HepG2 (cell line): ENCODE data around the gene DELE1. TPM values are rescaled to one million over a fixed set of nuclear protein-coding genes. Genes with fewer than 3 reads are reported as not detected.
A peak's percentile ranks its signal among the peaks of the same experiment; 100 is the strongest.

Experiments used
- ASH2L ChIP-seq: fragments of 300-600, 200-600 bp; sonication (generic); IDR thresholded peaks from 2 replicates; pipeline ENCODE4 v1.7.0; 2017; ENCODE audit warnings: low read depth, mild to moderate bottlenecking, moderate library complexity, mixed read lengths, low read length; ENCODE audit not compliant: insufficient read length
- ATM ChIP-seq: fragments of 450-650 bp; IDR thresholded peaks from 2 replicates; pipeline ENCODE4 v1.7.1; 2017; ENCODE audit warnings: mild to moderate bottlenecking, borderline replicate concordance
- FOXP4 ChIP-seq: sonication (generic); formaldehyde crosslinking; IDR thresholded peaks from 2 replicates; pipeline ENCODE4 v1.4.0; 2020; ENCODE audit warnings: missing genetic modification reagents
- GPBP1L1 ChIP-seq: sonication (generic); formaldehyde crosslinking; IDR thresholded peaks from 2 replicates; pipeline ENCODE4 v1.5.0; 2020; ENCODE audit warnings: mild to moderate bottlenecking, missing genetic modification reagents
- HMGXB4 ChIP-seq, 2 experiments: sonication (generic) in 1 of 2; formaldehyde crosslinking in 1 of 2; IDR thresholded peaks; 2 replicates each; pipeline versions ENCODE4 v1.4.0 to v1.6.1; 2018 to 2020; ENCODE audit warnings: missing genetic modification reagents in 2 of 2, borderline replicate concordance in 1 of 2, low read depth in 1 of 2, mild to moderate bottlenecking in 1 of 2, missing biosample characterization in 1 of 2
- POGK ChIP-seq: sonication (generic); formaldehyde crosslinking; conservative IDR thresholded peaks from 2 replicates; pipeline ENCODE4 v1.8.0; 2022; ENCODE audit warnings: mild to moderate bottlenecking, moderate library complexity, missing genetic modification reagents
- ZBTB8A ChIP-seq: sonication (generic); formaldehyde crosslinking; IDR thresholded peaks from 2 replicates; pipeline ENCODE4 v1.4.0; 2020; ENCODE audit warnings: mild to moderate bottlenecking, low read depth, missing genetic modification reagents, borderline replicate concordance
- ZNF646 ChIP-seq: sonication (generic); formaldehyde crosslinking; IDR thresholded peaks from 2 replicates; pipeline ENCODE4 v1.9.0; 2021; ENCODE audit warnings: mild to moderate bottlenecking, missing genetic modification reagents
- ZNF660 ChIP-seq: sonication (generic); formaldehyde crosslinking; IDR thresholded peaks from 2 replicates; pipeline ENCODE4 v1.5.1; 2020; ENCODE audit warnings: mild to moderate bottlenecking, low read depth, missing genetic modification reagents, borderline replicate concordance
- ZNF724P ChIP-seq: sonication (generic); formaldehyde crosslinking; IDR thresholded peaks from 2 replicates; pipeline ENCODE4 v1.8.0; 2022; ENCODE audit warnings: missing genetic modification reagents, borderline replicate concordance
- ZNF737 ChIP-seq: sonication (generic); formaldehyde crosslinking; IDR thresholded peaks from 2 replicates; pipeline ENCODE4 v1.5.0; 2020; ENCODE audit warnings: missing genetic modification reagents, mild to moderate bottlenecking, borderline replicate concordance
- ZNF746 ChIP-seq: sonication (generic); formaldehyde crosslinking; IDR thresholded peaks from 2 replicates; pipeline ENCODE4 v1.8.0; 2022; ENCODE audit warnings: mild to moderate bottlenecking, missing genetic modification reagents
- ZNF782 ChIP-seq: sonication (generic); formaldehyde crosslinking; IDR thresholded peaks from 2 replicates; pipeline ENCODE4 v1.4.0; 2020; ENCODE audit warnings: missing genetic modification reagents, mild to moderate bottlenecking, borderline replicate concordance
- polyA plus RNA-seq, 8 experiments: library from polyadenylated mRNA; depleted of rRNA in 3 of 8; stranded (reverse) in 7 of 8; unstranded in 1 of 8; fragments of >200 nt; fragmentation: Illumina TruSeq in 4 of 8; extraction: Trizol in 4 of 8; gene quantifications; 2 replicates each; pipeline versions ENCODE4 v1.2.1 to v1.2.3, GENCODE V29; 2011 to 2016; ENCODE audit warnings: low read depth in 4 of 8, missing spikeins in 1 of 8, mixed read lengths in 1 of 8; ENCODE audit not compliant: insufficient read depth in 1 of 8
- total RNA-seq, 5 experiments: library from RNA; depleted of rRNA; stranded (reverse); fragments of >200 nt; fragmentation: Illumina TruSeq; extraction: Trizol; gene quantifications; 2 replicates each; pipeline ENCODE4 v1.2.3, GENCODE V29; 2016; ENCODE audit warnings: low read depth in 1 of 5

DELE1 gene
- total and polyA plus RNA-seq, 2 of the 13 experiments (the other 11 are each of a cell fraction or from before 2014, with no cell fraction given): 57.5 to 90.3 TPM

- TF ChIP-seq ZNF737 (no peak), ZNF746 (CRISPR knock-in tag) (no peak), ASH2L (no peak), FOXP4 (CRISPR knock-in tag) (no peak), HMGXB4 (CRISPR knock-in tag; IDR thresholded peaks at IDR 0.05; ENCODE audit: borderline replicate concordance in 1 of 2, low read depth in 1 of 2) (peak; percentile 54 to 73; a peak in 3 of 4 replicates), ZNF782 (CRISPR knock-in tag) (0 out of 2 replicates have a peak, but pooled peaks have one; percentile 44), POGK (CRISPR knock-in tag) (no peak; the same call in 1 of the 2 replicates), ZNF660 (no peak), ZNF724P (CRISPR knock-in tag) (no peak), GPBP1L1 (no peak), ZBTB8A (CRISPR knock-in tag) (no peak), ATM (no peak), ZNF646 (peak; percentile 88)
Observed at GRCh38 chr5:141878711-141879425, 44.8 kb upstream of the DELE1 start (continued).
